ENCODE data around the gene ITPA.

The ITPA gene

GRCh38 chr20:3173610-3174441 lies 35.5 kb upstream of the ITPA start:
- H3K4me3 ChIP-seq (ENCODE audit: low read depth, low read length) = peak overlapping the region; percentile 63
- TF ChIP-seq CTCF (IDR thresholded peaks at IDR 0.05; ENCODE audit: low read depth, low read length) (no peak), MYC (IDR thresholded peaks at IDR 0.05; ENCODE audit: low read depth, low read length) (no peak), POLR2A (IDR thresholded peaks at IDR 0.05; ENCODE audit: extremely low read depth, insufficient read length) (no peak), MAX (IDR thresholded peaks at IDR 0.05; ENCODE audit: low read depth, low read length) (no peak)
- DNase-seq (ENCODE audit: low read depth) = peak; percentile 87

GRCh38 chr20:3174442-3175261 lies 34.6 kb upstream of the ITPA start:
- H3K4me3 ChIP-seq (ENCODE audit: low read depth, low read length) = peak overlapping the region; percentile 63
- TF ChIP-seq CTCF (IDR thresholded peaks at IDR 0.05; ENCODE audit: low read depth, low read length) = no peak
- no peak for TF ChIP-seq MAX (IDR thresholded peaks at IDR 0.05; ENCODE audit: low read depth, low read length)
- TF ChIP-seq POLR2A (IDR thresholded peaks at IDR 0.05; ENCODE audit: extremely low read depth, insufficient read length) = no peak
- TF ChIP-seq MYC (IDR thresholded peaks at IDR 0.05; ENCODE audit: low read depth, low read length) = no peak
- peak; percentile 55 for DNase-seq (ENCODE audit: low read depth)

- DNase-seq (ENCODE audit: low read depth) = no peak
- TF ChIP-seq POLR2A (IDR thresholded peaks at IDR 0.05; ENCODE audit: extremely low read depth, insufficient read length) = no peak
- TF ChIP-seq MYC (IDR thresholded peaks at IDR 0.05; ENCODE audit: low read depth, low read length) = no peak
- TF ChIP-seq CTCF (IDR thresholded peaks at IDR 0.05; ENCODE audit: low read depth, low read length) = no peak
- no peak for TF ChIP-seq MAX (IDR thresholded peaks at IDR 0.05; ENCODE audit: low read depth, low read length)
- H3K4me3 ChIP-seq (ENCODE audit: low read depth, low read length) = no peak overlapping the region
These were observed 34.0 kb upstream of the ITPA start for GRCh38 chr20:3175270-3175669.

DNA sequence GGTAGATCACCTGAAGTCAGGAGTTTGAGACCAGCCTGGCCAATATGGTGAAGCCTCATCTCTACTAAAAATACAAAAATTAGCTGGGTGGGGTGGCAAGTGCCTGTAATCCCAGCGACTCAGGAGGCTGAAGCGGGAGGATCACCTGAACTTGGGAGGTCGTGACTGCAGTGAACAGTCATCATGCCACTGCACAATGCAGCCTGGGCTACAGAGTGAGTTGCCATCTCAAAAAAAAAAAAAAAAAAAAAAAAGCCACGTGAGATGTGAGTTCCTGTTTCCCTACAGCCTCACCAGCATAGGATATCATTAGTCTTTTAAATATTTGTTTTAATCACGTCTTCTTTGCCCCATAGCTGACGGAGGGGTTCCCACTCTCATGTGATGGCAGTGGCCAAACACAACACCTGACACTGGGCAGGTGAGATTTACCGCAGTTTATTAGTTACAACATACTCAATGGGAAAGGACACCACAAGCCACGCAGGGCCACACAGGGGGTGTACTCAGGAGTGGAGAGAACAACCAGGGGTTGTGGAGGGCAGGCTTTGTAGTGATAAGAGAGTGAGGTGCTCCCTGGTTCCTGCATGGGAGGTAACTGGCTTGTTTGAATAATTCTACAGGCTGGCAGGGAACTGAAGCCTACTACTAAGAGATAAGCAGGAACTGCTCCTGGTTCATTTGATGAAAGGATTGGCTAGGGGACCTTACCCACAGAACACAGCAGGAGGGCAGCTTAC lies 31.4 kb upstream of the ITPA start:
- H3K4me3 ChIP-seq (ENCODE audit: low read depth, low read length) = no peak overlapping the region
- 0 out of 2 replicates have a peak, but pooled peaks have one; percentile 27 for TF ChIP-seq MAX (IDR thresholded peaks at IDR 0.05; ENCODE audit: low read depth, low read length)
- TF ChIP-seq CTCF (IDR thresholded peaks at IDR 0.05; ENCODE audit: low read depth, low read length) = no peak
- DNase-seq (ENCODE audit: low read depth) = peak; percentile 30

- no peak for DNase-seq (ENCODE audit: low read depth)
- TF ChIP-seq CTCF (IDR thresholded peaks at IDR 0.05; ENCODE audit: low read depth, low read length) = no peak
- TF ChIP-seq POLR2A (IDR thresholded peaks at IDR 0.05; ENCODE audit: extremely low read depth, insufficient read length) = no peak
- TF ChIP-seq MYC (IDR thresholded peaks at IDR 0.05; ENCODE audit: low read depth, low read length) = no peak
- TF ChIP-seq MAX (IDR thresholded peaks at IDR 0.05; ENCODE audit: low read depth, low read length) = no peak
- H3K4me3 ChIP-seq (ENCODE audit: low read depth, low read length) = no peak overlapping the region
These were observed 29.0 kb upstream of the ITPA start for GRCh38 chr20:3180319-3180718.

All from NB4 (cell line).